DOHH2 (cell line): ENCODE results near the gene PGAP3.

Experiments
- EZH2phosphoT487 ChIP-seq: fragments of 200-600 bp; sonication (generic); IDR thresholded peaks from 2 replicates; pipeline ENCODE4 v1.6.1; 2017; ENCODE audit warnings: borderline replicate concordance, mild to moderate bottlenecking, antibody characterized with exemption, low read length, moderate library complexity, mixed read lengths
- TF ChIP-seq, protein P1 (sequence below): fragments of 200-600 bp; sonication (generic); IDR thresholded peaks from one replicate; pipeline ENCODE4 v1.5.1; 2014; ENCODE audit warnings: antibody characterized with exemption, mild to moderate bottlenecking, low read depth, low read length; ENCODE audit not compliant: poor library complexity, severe bottlenecking

DNA sequence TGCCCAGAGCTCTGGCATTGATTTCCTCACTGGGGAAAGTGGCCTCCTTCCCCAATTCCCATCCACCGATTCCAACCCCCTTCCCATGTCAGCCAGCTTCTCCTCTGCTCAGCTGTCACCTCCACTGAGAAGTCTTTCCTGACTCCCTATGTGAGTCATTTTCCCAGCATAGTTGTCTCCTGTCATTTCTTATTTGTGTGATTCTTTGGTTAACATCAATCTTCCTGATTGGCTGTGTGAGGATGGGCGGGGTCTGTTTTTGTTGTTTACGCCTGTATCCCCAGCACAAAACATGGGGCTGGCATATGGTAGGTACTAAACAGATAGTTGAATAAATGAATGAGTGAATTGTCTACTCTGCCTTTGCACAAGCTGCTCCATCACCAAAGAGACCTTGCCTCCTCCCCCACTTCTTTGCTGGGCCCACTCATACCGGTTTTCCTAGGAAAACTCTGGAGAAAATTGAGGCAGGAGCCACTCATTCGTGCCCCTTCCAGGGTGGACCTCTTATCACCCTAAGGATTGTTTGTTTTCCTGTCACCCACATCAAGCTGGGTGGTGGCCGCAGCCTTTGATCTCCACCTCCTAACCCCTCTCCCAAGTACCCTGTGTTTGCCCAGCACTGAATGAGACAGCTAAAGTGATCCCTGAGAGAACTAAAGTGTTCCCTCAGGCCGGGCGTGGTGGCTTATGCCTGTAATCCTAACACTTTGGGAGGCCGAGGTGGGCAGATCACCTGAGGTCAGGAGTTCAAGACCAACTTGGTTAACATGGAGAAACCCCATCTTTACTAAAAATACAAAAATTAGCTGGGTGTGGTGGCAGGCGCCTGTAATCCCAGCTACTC is 48.7 kb upstream of the PGAP3 start:
- TF ChIP-seq, protein P1, sequence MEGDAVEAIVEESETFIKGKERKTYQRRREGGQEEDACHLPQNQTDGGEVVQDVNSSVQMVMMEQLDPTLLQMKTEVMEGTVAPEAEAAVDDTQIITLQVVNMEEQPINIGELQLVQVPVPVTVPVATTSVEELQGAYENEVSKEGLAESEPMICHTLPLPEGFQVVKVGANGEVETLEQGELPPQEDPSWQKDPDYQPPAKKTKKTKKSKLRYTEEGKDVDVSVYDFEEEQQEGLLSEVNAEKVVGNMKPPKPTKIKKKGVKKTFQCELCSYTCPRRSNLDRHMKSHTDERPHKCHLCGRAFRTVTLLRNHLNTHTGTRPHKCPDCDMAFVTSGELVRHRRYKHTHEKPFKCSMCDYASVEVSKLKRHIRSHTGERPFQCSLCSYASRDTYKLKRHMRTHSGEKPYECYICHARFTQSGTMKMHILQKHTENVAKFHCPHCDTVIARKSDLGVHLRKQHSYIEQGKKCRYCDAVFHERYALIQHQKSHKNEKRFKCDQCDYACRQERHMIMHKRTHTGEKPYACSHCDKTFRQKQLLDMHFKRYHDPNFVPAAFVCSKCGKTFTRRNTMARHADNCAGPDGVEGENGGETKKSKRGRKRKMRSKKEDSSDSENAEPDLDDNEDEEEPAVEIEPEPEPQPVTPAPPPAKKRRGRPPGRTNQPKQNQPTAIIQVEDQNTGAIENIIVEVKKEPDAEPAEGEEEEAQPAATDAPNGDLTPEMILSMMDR = no peak
- TF ChIP-seq EZH2phosphoT487 = no peak
